Measurements from ENCODE around the gene DDX3X. TPM values are rescaled to one million over a fixed set of nuclear protein-coding genes. Genes with fewer than 3 reads are reported as not detected.

DDX3X gene
- polyA plus RNA-seq, 3 donors, result 165 to 280 (median 200) TPM

DNA sequence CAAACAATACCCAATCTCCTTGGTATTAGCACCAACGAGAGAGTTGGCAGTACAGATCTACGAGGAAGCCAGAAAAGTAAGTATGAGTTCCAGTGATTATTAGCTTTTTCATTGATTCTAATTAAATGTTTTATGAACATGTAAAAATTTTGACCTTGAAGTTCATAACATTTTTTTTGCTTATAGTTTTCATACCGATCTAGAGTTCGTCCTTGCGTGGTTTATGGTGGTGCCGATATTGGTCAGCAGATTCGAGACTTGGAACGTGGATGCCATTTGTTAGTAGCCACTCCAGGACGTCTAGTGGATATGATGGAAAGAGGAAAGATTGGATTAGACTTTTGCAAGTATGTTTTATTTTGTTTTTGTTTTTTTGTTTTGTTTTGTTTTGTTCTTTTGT lies 10.1 kb downstream of the DDX3X start:
- intact Hi-C loops (cut with micrococcal nuclease), result no loop called here
- peaks cover 67 to 100% of the 10 kb centered on the region in 2 donors for H3K36me3 Mint-ChIP-seq
- WGBS (ENCODE audit: insufficient coverage), result 96% methylated on average over 6 of the region's 9 CpGs

DNA sequence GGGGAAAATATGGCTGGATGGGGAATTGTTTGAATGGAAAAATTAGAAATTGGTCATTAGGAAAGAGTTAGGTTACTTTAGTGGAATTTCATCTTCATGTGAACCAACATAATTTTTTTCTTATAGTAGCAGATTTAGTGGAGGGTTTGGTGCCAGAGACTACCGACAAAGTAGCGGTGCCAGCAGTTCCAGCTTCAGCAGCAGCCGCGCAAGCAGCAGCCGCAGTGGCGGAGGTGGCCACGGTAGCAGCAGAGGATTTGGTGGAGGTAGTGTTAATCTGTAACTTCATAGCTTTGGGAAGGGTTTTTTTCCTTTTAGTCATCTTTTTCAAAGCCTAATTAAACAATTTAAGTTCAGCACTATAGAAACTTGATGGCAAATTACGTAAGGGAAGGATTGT lies 13.2 kb downstream of the DDX3X start:
- Mint-ChIP-seq H3K36me3 (peaks cover 63 to 86% of the 10 kb centered on the region in 2 donors), H3K27ac (peak overlapping the region in 4 of 7 donors; percentile 1 to 56 (median 28)), H3K4me1 (peaks cover 17% of the 10 kb centered on the region), H3K27me3 (ENCODE audit: low read depth in 3 of 3) (peaks cover 0 to under 1% (median 0%) of the 10 kb centered on the region in 3 donors), H3K4me3 (no peak overlapping the region), H3K9me3 (no peaks in the 10 kb centered on the region)
- Histone ChIP-seq H3K4me1 (ENCODE audit: control insufficient read depth in 1 of 2, insufficient read depth in 2 of 2, low read length in 2 of 2) (no peaks in the 10 kb centered on the region), H3K9me3 (replicated peaks in 1 of 2; ENCODE audit: control insufficient read depth in 1 of 2, insufficient read depth in 1 of 2, low read length in 2 of 2) (no peaks in the 10 kb centered on the region), H4K20me1 (ENCODE audit: insufficient read depth, low read length) (peaks cover 100% of the 10 kb centered on the region), H3K4me3 (replicated peaks in 1 of 3; ENCODE audit: low read depth in 2 of 3, low read length in 3 of 3) (no peak overlapping the region), H2AFZ (ENCODE audit: insufficient read depth, low read depth, low read length, poor library complexity, severe bottlenecking) (no peak overlapping the region), H3K27me3 (ENCODE audit: control insufficient read depth in 2 of 2, insufficient read depth in 2 of 2, low read length in 2 of 2) (no peaks in the 10 kb centered on the region), H3K9ac (ENCODE audit: insufficient read depth, low read length, poor library complexity, severe bottlenecking) (no peak overlapping the region), H3K4me2 (replicated peaks; ENCODE audit: extremely low read depth, low read length, poor library complexity, severe bottlenecking) (no peak overlapping the region), H3K27ac (ENCODE audit: low read depth in 1 of 2, low read length in 2 of 2) (no peak overlapping the region), H3K79me2 (ENCODE audit: insufficient read depth, low read length) (peaks cover 25% of the 10 kb centered on the region), H3K36me3 (replicated peaks in 1 of 2; ENCODE audit: control insufficient read depth in 1 of 2, insufficient read depth in 2 of 2, low read length in 2 of 2) (peaks cover 65 to 89% of the 10 kb centered on the region in 2 donors)
- intact Hi-C loops (cut with micrococcal nuclease), result no loop called here
- TF ChIP-seq, protein P1, sequence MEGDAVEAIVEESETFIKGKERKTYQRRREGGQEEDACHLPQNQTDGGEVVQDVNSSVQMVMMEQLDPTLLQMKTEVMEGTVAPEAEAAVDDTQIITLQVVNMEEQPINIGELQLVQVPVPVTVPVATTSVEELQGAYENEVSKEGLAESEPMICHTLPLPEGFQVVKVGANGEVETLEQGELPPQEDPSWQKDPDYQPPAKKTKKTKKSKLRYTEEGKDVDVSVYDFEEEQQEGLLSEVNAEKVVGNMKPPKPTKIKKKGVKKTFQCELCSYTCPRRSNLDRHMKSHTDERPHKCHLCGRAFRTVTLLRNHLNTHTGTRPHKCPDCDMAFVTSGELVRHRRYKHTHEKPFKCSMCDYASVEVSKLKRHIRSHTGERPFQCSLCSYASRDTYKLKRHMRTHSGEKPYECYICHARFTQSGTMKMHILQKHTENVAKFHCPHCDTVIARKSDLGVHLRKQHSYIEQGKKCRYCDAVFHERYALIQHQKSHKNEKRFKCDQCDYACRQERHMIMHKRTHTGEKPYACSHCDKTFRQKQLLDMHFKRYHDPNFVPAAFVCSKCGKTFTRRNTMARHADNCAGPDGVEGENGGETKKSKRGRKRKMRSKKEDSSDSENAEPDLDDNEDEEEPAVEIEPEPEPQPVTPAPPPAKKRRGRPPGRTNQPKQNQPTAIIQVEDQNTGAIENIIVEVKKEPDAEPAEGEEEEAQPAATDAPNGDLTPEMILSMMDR (IDR thresholded peaks at IDR 0.05), result no peak
- no peak for DNase-seq
- WGBS (ENCODE audit: insufficient coverage), result 100% methylated on average over 1 of the region's 8 CpGs

More for the DNA sequence above, 10.1 kb downstream of the DDX3X start:
- no peak overlapping the region for H3K27ac ChIP-seq (ENCODE audit: low read depth in 1 of 2, low read length in 2 of 2)
- TF ChIP-seq, protein P1 (IDR thresholded peaks at IDR 0.05), result no peak
- H3K4me3 ChIP-seq (replicated peaks in 1 of 3; ENCODE audit: low read depth in 2 of 3, low read length in 3 of 3), result no peak overlapping the region
- no peak overlapping the region for H3K4me2 ChIP-seq (replicated peaks; ENCODE audit: extremely low read depth, low read length, poor library complexity, severe bottlenecking)
- H3K9ac ChIP-seq (ENCODE audit: insufficient read depth, low read length, poor library complexity, severe bottlenecking), result no peak overlapping the region
- Mint-ChIP-seq H3K4me1 (peaks cover 13% of the 10 kb centered on the region), H3K27ac (no peak overlapping the region), H3K27me3 (ENCODE audit: low read depth in 3 of 3) (no peaks in the 10 kb centered on the region), H3K9me3 (no peaks in the 10 kb centered on the region), H3K4me3 (no peak overlapping the region)
- H3K79me2 ChIP-seq (ENCODE audit: insufficient read depth, low read length), result peaks cover 56% of the 10 kb centered on the region
- peaks cover 100% of the 10 kb centered on the region for H4K20me1 ChIP-seq (ENCODE audit: insufficient read depth, low read length)
- no peak for DNase-seq
- no peaks in the 10 kb centered on the region for H3K27me3 ChIP-seq (ENCODE audit: control insufficient read depth in 2 of 2, insufficient read depth in 2 of 2, low read length in 2 of 2)
- peaks cover 5 to 21% of the 10 kb centered on the region in 2 donors for H3K4me1 ChIP-seq (ENCODE audit: control insufficient read depth in 1 of 2, insufficient read depth in 2 of 2, low read length in 2 of 2)
- H2AFZ ChIP-seq (ENCODE audit: insufficient read depth, low read depth, low read length, poor library complexity, severe bottlenecking), result no peak overlapping the region
- H3K36me3 ChIP-seq (replicated peaks in 1 of 2; ENCODE audit: control insufficient read depth in 1 of 2, insufficient read depth in 2 of 2, low read length in 2 of 2), result peaks cover 87 to 100% of the 10 kb centered on the region in 2 donors
- H3K9me3 ChIP-seq (replicated peaks in 1 of 2; ENCODE audit: control insufficient read depth in 1 of 2, insufficient read depth in 1 of 2, low read length in 2 of 2), result no peaks in the 10 kb centered on the region
